Neural progenitor cell (in vitro differentiated cells): ENCODE measurements around the gene ADGRA1.

Source experiments
- EZH2 ChIP-seq: fragments of 200-600 bp; sonication (generic); IDR thresholded peaks from 2 replicates; pipeline ENCODE4 v1.6.1; 2017; ENCODE audit warnings: antibody characterized with exemption, mild to moderate bottlenecking, moderate library complexity
- EZH2phosphoT487 ChIP-seq: fragments of 200-600 bp; sonication (generic); IDR thresholded peaks from 2 replicates; pipeline ENCODE4 v1.6.1; 2017; ENCODE audit warnings: antibody characterized with exemption

GRCh38 chr10:133143546-133143945, 55.8 kb downstream of the ADGRA1 start:
- no peak for TF ChIP-seq EZH2phosphoT487
- TF ChIP-seq EZH2: no peak
